Body of pancreas (tissue), 4 donors: Measurements from ENCODE around the gene GAMT. TPM values are rescaled to one million over a fixed set of nuclear protein-coding genes. Genes with fewer than 3 reads are reported as not detected.

Experiments
- ATAC-seq: fragments of 150-250 bp; one replicate; pipeline ENCODE4 v1.9.1; 2016
- DNase-seq, 4 donors: peaks; one replicate each; pipeline ENCODE4 v3.0.0-alpha.2; 2019
- H3K27ac ChIP-seq, 4 donors: fragments of 200-600 bp; sonication (generic); 1 replicate in 3 of 4; 2 replicates in 1 of 4; pipeline versions ENCODE4 v1.5.1 to v1.6.1; 2016 to 2019; ENCODE audit warnings: mild to moderate bottlenecking in 1 of 4, mixed read lengths in 1 of 4, moderate library complexity in 1 of 4
- H3K27me3 ChIP-seq, 2 donors: fragments of 200-600 bp; sonication (generic); one replicate each; pipeline ENCODE4 v1.6.0; 2016; ENCODE audit warnings: mild to moderate bottlenecking in 1 of 2
- H3K36me3 ChIP-seq, 2 donors: fragments of 200-600 bp; sonication (generic); replicated peaks in 1 of 2; 2 replicates each; pipeline ENCODE4 v1.5.1; 2016; ENCODE audit warnings: low read depth in 2 of 2; ENCODE audit not compliant: insufficient read depth in 1 of 2
- H3K4me1 ChIP-seq: fragments of 200-600 bp; sonication (generic); one replicate; pipeline ENCODE4 v1.6.0; 2016
- H3K4me3 ChIP-seq, 2 donors: fragments of 200-600 bp; sonication (generic); 1 replicate in 1 of 2; 2 replicates in 1 of 2; pipeline ENCODE4 v1.5.1; 2016 to 2019
- H3K9me3 ChIP-seq, 3 donors: fragments of 200-600 bp; sonication (generic); 1 replicate in 2 of 3; 2 replicates in 1 of 3; pipeline ENCODE4 v1.5.1; 2016
- POLR2A ChIP-seq, 3 donors: fragments of 450-650 bp; IDR thresholded peaks; one replicate each; pipeline ENCODE4 v1.6.1; 2016; ENCODE audit warnings: antibody characterized with exemption in 3 of 3, mild to moderate bottlenecking in 2 of 3
- WGBS, 2 donors: methylation state at CpG; one replicate each; pipeline ENCODE4 v1.1.5; 2017; 5-methylcytosine and 5-hydroxymethylcytosine counted together
- intact Hi-C: fragments of 100-400 bp; cut with DNase I; formaldehyde crosslinking; loops from one replicate; pipeline ENCODE4 v1.15.1; 2023
- total RNA-seq, 2 donors: library from RNA; depleted of rRNA; stranded (reverse); fragments of >200 nt; gene quantifications; one replicate each; pipeline ENCODE4 v1.1.0, GENCODE V29; 2016
- TF ChIP-seq, protein P1 (sequence below), 7 experiments: fragments of 450-650 bp in 4 of 7; fragments of 200-600 bp in 3 of 7; sonication (generic) in 3 of 7; IDR thresholded peaks; one replicate each; pipeline ENCODE4 v1.5.1; 2016 to 2019; ENCODE audit warnings: antibody characterized with exemption in 7 of 7

The GAMT gene
- total RNA-seq, 2 donors from 2014 or later, result 70.2 to 129 TPM

GRCh38 chr19:1416014-1416841 lies 14.9 kb upstream of the GAMT start:
- H3K4me1 ChIP-seq, result peaks cover 79% of the 10 kb centered on the region
- H3K27ac ChIP-seq, result peak overlapping the region; percentile 94 to 98 (median 96)
- ATAC-seq (no peak), DNase-seq (peak in 2 of 4 donors; percentile 43 to 67)
- intact Hi-C loops, result no loop called here
- TF ChIP-seq, protein P1, sequence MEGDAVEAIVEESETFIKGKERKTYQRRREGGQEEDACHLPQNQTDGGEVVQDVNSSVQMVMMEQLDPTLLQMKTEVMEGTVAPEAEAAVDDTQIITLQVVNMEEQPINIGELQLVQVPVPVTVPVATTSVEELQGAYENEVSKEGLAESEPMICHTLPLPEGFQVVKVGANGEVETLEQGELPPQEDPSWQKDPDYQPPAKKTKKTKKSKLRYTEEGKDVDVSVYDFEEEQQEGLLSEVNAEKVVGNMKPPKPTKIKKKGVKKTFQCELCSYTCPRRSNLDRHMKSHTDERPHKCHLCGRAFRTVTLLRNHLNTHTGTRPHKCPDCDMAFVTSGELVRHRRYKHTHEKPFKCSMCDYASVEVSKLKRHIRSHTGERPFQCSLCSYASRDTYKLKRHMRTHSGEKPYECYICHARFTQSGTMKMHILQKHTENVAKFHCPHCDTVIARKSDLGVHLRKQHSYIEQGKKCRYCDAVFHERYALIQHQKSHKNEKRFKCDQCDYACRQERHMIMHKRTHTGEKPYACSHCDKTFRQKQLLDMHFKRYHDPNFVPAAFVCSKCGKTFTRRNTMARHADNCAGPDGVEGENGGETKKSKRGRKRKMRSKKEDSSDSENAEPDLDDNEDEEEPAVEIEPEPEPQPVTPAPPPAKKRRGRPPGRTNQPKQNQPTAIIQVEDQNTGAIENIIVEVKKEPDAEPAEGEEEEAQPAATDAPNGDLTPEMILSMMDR (IDR thresholded peaks at IDR 0.05), result no peak
- TF ChIP-seq POLR2A (IDR thresholded peaks at IDR 0.05), result no peak
- H3K36me3 ChIP-seq, result peaks cover 6 to 14% of the 10 kb centered on the region in 2 donors
- no peak overlapping the region for H3K4me3 ChIP-seq
- H3K9me3 ChIP-seq, result no peaks in the 10 kb centered on the region
- no peaks in the 10 kb centered on the region for H3K27me3 ChIP-seq
- WGBS, 2 donors, result 42 to 45% methylated on average over 22 to 28 of the region's 28 CpGs

GRCh38 chr19:1412995-1413800 lies 11.9 kb upstream of the GAMT start:
- Histone ChIP-seq H3K4me1 (peaks cover 96% of the 10 kb centered on the region), H3K27me3 (no peaks in the 10 kb centered on the region), H3K4me3 (no peak overlapping the region), H3K36me3 (no peaks in the 10 kb centered on the region), H3K9me3 (no peaks in the 10 kb centered on the region), H3K27ac (peak overlapping the region; percentile 29 to 98 (median 94))
- intact Hi-C loops, result no loop called here
- TF ChIP-seq, protein P1 (IDR thresholded peaks at IDR 0.05), result no peak
- no peak for TF ChIP-seq POLR2A (IDR thresholded peaks at IDR 0.05)
- no peak for ATAC-seq
- 61 to 77% methylated on average over 19 to 36 of the region's 36 CpGs for WGBS, 2 donors
- peak in 2 of 4 donors; percentile 42 to 49 for DNase-seq

- no peaks in the 10 kb centered on the region for H3K27me3 ChIP-seq
- H3K36me3 ChIP-seq, result no peaks in the 10 kb centered on the region
- peak overlapping the region in 3 of 4 donors; percentile 94 to 98 (median 95) for H3K27ac ChIP-seq
- no peaks in the 10 kb centered on the region for H3K9me3 ChIP-seq
- H3K4me3 ChIP-seq, result no peak overlapping the region
- TF ChIP-seq POLR2A (IDR thresholded peaks at IDR 0.05), result no peak
- TF ChIP-seq, protein P1 (IDR thresholded peaks at IDR 0.05), result no peak
- WGBS, 2 donors, result 62 to 69% methylated on average over 15 to 21 of the region's 21 CpGs
- intact Hi-C loops, result no loop called here
- DNase-seq (no peak), ATAC-seq (no peak)
- peaks cover 88% of the 10 kb centered on the region for H3K4me1 ChIP-seq
Measured at GRCh38 chr19:1412323-1412923, 11.1 kb upstream of the GAMT start.

GRCh38 chr19:1411255-1412191 lies 10.2 kb upstream of the GAMT start:
- Histone ChIP-seq H3K27ac (peak overlapping the region in 3 of 4 donors; percentile 94 to 98 (median 95)), H3K36me3 (no peaks in the 10 kb centered on the region), H3K27me3 (no peaks in the 10 kb centered on the region), H3K4me1 (peaks cover 84% of the 10 kb centered on the region), H3K9me3 (no peaks in the 10 kb centered on the region), H3K4me3 (no peak overlapping the region)
- DNase-seq (peak in 3 of 4 donors; percentile 46 to 64 (median 49)), ATAC-seq (no peak)
- 71 to 82% methylated on average over 13 to 29 of the region's 29 CpGs for WGBS, 2 donors
- TF ChIP-seq, protein P1 (IDR thresholded peaks at IDR 0.05), result no peak
- no peak for TF ChIP-seq POLR2A (IDR thresholded peaks at IDR 0.05)
- intact Hi-C loops, result no loop called here
